HepG2 (cell line): ENCODE measurements around the gene NFATC3. TPM values are rescaled to one million over a fixed set of nuclear protein-coding genes. Genes with fewer than 3 reads are reported as not detected.

Source experiments
- ATAC-seq: fragments of 200-7000 bp; cut with Tn5 transposase; 3 replicates; pipeline ENCODE4 v1.9.1; 2020; ENCODE audit warnings: mild to moderate bottlenecking, moderate library complexity
- BruUV-seq: library from RNA; stranded (reverse); fragments of 400-500 nt; replicated peaks from 2 replicates; lab custom pipeline; 2021; lab: Mats Ljungman, UMichigan
- CTCF ChIA-PET: fragments of 300-600 bp; formaldehyde crosslinking; extraction: SDS; loops from one replicate; lab custom pipeline; 2021; ENCODE audit warnings: low total read pairs, inconsistent platforms, low intra/inter-chr PET ratio; lab: Yijun Ruan, JAX
- POLR2A ChIA-PET: fragments of 350-600 bp; sonication (Branson Sonifier 250); formaldehyde crosslinking; loops from one replicate; lab custom pipeline; 2020; ENCODE audit warnings: antibody characterized with exemption, inconsistent platforms; lab: Yijun Ruan, JAX
- DNase-seq: peaks from one replicate; pipeline ENCODE4 v3.0.0-alpha.2; 2015; ENCODE audit warnings: low spot score
- FAIRE-seq: peaks from 3 replicates; lab custom pipeline; 2011; peaks lifted over from hg19 to GRCh38; lab: Jason Lieb, UNC
- H2AFZ ChIP-seq: one replicate; pipeline ENCODE4 v1.6.1; 2011; ENCODE audit warnings: low read length, inconsistent platforms
- H3K27ac ChIP-seq: fragments of 300-600 bp; 3 replicates; pipeline ENCODE4 v1.8.0; 2011; ENCODE audit warnings: mixed run types, mild to moderate bottlenecking, mixed read lengths, low read length, inconsistent platforms; ENCODE audit not compliant: insufficient read depth; ENCODE audit errors: extremely low read length
- H3K27me3 ChIP-seq, 2 experiments: fragments of 200-600 bp in 1 of 2; 2 replicates in 1 of 2; 3 replicates in 1 of 2; pipeline versions ENCODE4 v1.6.0 to v1.8.0; 2011; ENCODE audit warnings: low read length in 2 of 2, mild to moderate bottlenecking in 2 of 2, moderate library complexity in 2 of 2, inconsistent platforms in 1 of 2; ENCODE audit not compliant: insufficient read depth in 2 of 2, control insufficient read depth in 1 of 2
- H3K36me3 ChIP-seq, 2 experiments: fragments of 200-600 bp in 1 of 2; replicated peaks in 1 of 2; 2 replicates in 1 of 2; 3 replicates in 1 of 2; pipeline versions ENCODE4 v1.5.1 to v1.8.0; 2011; ENCODE audit warnings: low read length in 2 of 2, inconsistent platforms in 1 of 2; ENCODE audit not compliant: insufficient read depth in 2 of 2, control insufficient read depth in 1 of 2
- H3K4me1 ChIP-seq: 2 replicates; pipeline ENCODE4 v1.5.1; 2012; ENCODE audit warnings: low read length, inconsistent platforms; ENCODE audit not compliant: insufficient read depth
- H3K4me2 ChIP-seq: 2 replicates; pipeline ENCODE4 v1.6.0; 2011; ENCODE audit warnings: low read depth, low read length, inconsistent platforms
- H3K4me3 ChIP-seq, 3 experiments: fragments of 200-600 bp in 1 of 3; sonication (generic), shearing (Covaris generic) in 1 of 3; replicated peaks in 1 of 3; 2 replicates each; pipeline ENCODE4 v1.5.1; 2011 to 2016; ENCODE audit warnings: low read length in 3 of 3, inconsistent platforms in 2 of 3, low read depth in 2 of 3, mild to moderate bottlenecking in 2 of 3, control low read depth in 1 of 3, mixed read lengths in 1 of 3; ENCODE audit not compliant: insufficient read depth in 1 of 3
- H3K79me2 ChIP-seq: one replicate; pipeline ENCODE4 v1.6.1; 2011; ENCODE audit warnings: low read length, inconsistent platforms; ENCODE audit not compliant: insufficient read depth
- H3K9ac ChIP-seq: 2 replicates; pipeline ENCODE4 v1.6.0; 2011; ENCODE audit warnings: mild to moderate bottlenecking, low read depth, low read length, inconsistent platforms; ENCODE audit not compliant: insufficient read depth
- H3K9me3 ChIP-seq: 2 replicates; pipeline ENCODE4 v1.5.1; 2012; ENCODE audit warnings: mild to moderate bottlenecking, low read length
- H4K20me1 ChIP-seq: 2 replicates; pipeline ENCODE4 v1.6.0; 2011; ENCODE audit warnings: inconsistent platforms, mild to moderate bottlenecking, low read length, moderate library complexity; ENCODE audit not compliant: insufficient read depth
- ADNP ChIP-seq: sonication (generic); formaldehyde crosslinking; IDR thresholded peaks from 2 replicates; pipeline ENCODE4 v1.4.0; 2020; ENCODE audit warnings: missing genetic modification reagents
- GPN1 ChIP-seq: sonication (generic); formaldehyde crosslinking; IDR thresholded peaks from 2 replicates; pipeline ENCODE4 v1.5.1; 2020; ENCODE audit warnings: missing genetic modification reagents, borderline replicate concordance
- RBM22 ChIP-seq: fragments of 200-400 bp; formaldehyde crosslinking; optimal IDR thresholded peaks from 2 replicates; pipeline ENCODE3; 2017; ENCODE audit warnings: mild to moderate bottlenecking, low read length, moderate library complexity
- ZNF510 ChIP-seq: sonication (generic); formaldehyde crosslinking; IDR thresholded peaks from 2 replicates; pipeline ENCODE4 v1.4.0; 2020; ENCODE audit warnings: low read depth, mild to moderate bottlenecking, missing genetic modification reagents
- WGBS: methylation state at CpG from one replicate; pipeline ENCODE4 v1.1.6; 2017; ENCODE audit warnings: low lambda C conversion rate; 5-methylcytosine and 5-hydroxymethylcytosine counted together
- in situ Hi-C: cut with HindIII; loops from 2 replicates; pipeline ENCODE4 v1.10.0; 2017; ENCODE audit warnings: low pct_unique_long_range_greater_than_20kb; ENCODE audit not compliant: extremely low pct_ligation_motif_present
- intact Hi-C: fragments of 100-400 bp; cut with micrococcal nuclease; formaldehyde crosslinking; loops from one replicate; pipeline ENCODE4 v1.10.0; 2022; ENCODE audit not compliant: unreplicated experiment
- polyA plus RNA-seq, 8 experiments: library from polyadenylated mRNA; depleted of rRNA in 3 of 8; stranded (reverse) in 7 of 8; unstranded in 1 of 8; fragments of >200 nt; fragmentation: Illumina TruSeq in 4 of 8; extraction: Trizol in 4 of 8; gene quantifications; 2 replicates each; pipeline versions ENCODE4 v1.2.1 to v1.2.3, GENCODE V29; 2011 to 2016; ENCODE audit warnings: low read depth in 4 of 8, missing spikeins in 1 of 8, mixed read lengths in 1 of 8; ENCODE audit not compliant: insufficient read depth in 1 of 8
- total RNA-seq, 5 experiments: library from RNA; depleted of rRNA; stranded (reverse); fragments of >200 nt; fragmentation: Illumina TruSeq; extraction: Trizol; gene quantifications; 2 replicates each; pipeline ENCODE4 v1.2.3, GENCODE V29; 2016; ENCODE audit warnings: low read depth in 1 of 5

The NFATC3 gene
- total and polyA plus RNA-seq, 2 of the 13 experiments (the other 11 are each of a cell fraction or from before 2014, with no cell fraction given) = 52.6 to 62.7 TPM

DNA sequence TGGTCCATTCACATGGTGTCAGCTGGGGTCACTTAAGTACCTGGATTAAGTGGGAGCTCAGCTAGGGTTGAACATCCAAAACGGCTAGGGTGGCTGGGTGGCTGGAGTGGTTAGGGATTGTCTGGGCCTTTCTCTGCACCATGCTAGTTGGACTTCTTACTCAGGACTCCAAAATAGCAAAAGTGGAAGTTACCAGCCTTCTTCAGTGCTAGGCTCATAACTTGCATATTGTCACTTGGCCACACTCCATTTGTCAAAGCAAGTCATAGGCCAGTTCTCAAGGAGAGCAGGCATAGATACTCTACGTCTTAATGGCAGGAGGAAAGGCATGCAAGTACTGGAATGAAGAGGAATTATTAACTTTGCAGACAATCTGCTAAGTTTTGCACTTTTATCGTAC, 81.1 kb downstream of the NFATC3 start:
- H4K20me1 ChIP-seq = no peaks in the 10 kb centered on the region
- no peak for ATAC-seq
- H3K4me2 ChIP-seq = no peak overlapping the region
- H3K79me2 ChIP-seq = no peaks in the 10 kb centered on the region
- no peak for DNase-seq
- FAIRE-seq = no peak
- ChIA-PET CTCF (no interaction called here), POLR2A (no interaction called here)
- no peak overlapping the region for H3K9ac ChIP-seq
- no peak overlapping the region for H3K4me3 ChIP-seq
- H3K27me3 ChIP-seq = no peaks in the 10 kb centered on the region
- peaks cover 23 to 47% of the 10 kb centered on the region in 2 experiments for H3K36me3 ChIP-seq
- 96% methylated on average over 3 of the region's 3 CpGs for WGBS
- in situ Hi-C loops = no loop called here
- intact Hi-C loops = no loop called here
- no peak overlapping the region for H3K27ac ChIP-seq
- no TSS peak for BruUV-seq
- no peak overlapping the region for H2AFZ ChIP-seq
- H3K9me3 ChIP-seq = no peaks in the 10 kb centered on the region
- no peaks in the 10 kb centered on the region for H3K4me1 ChIP-seq
- TF ChIP-seq GPN1 (CRISPR knock-in tag) = no peak
- TF ChIP-seq RBM22 = peak; percentile 77
- TF ChIP-seq, all 625 proteins: peak for 1

DNA sequence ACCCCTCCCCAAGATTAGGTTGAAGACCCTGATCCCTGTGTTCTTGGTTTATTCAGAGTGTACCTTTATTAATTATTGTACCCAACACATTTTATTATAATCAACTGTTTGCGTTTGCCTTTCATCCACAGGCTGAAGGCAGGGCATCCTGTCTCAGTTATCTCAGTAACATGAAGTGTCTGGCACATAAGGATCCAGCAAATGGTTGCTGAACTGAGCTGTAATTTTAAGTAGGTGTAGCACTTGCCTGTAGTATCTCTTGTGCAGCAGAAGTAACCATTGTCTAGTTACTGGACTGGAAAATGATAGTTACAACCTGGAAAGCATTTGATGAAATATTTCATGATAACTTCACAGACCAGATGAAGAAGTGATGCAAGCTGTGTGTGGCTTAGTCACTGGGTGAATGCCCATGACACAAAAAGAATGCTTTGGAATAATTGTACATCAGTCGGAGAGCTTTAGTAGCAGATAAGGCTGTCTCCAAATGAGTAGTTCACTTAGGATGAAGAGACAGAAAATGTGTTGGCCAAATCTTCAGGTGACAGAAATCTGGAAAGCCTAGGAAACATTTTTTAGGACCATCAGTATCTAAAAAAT, 94.1 kb downstream of the NFATC3 start:
- in situ Hi-C loops (no loop called here), intact Hi-C loops (no loop called here)
- DNase-seq (no peak), ATAC-seq (peak; percentile 23; the same call in 1 of the 3 replicates), FAIRE-seq (no peak)
- no peaks in the 10 kb centered on the region for H3K79me2 ChIP-seq
- H3K27me3 ChIP-seq = no peaks in the 10 kb centered on the region
- H3K9ac ChIP-seq = no peak overlapping the region
- H4K20me1 ChIP-seq = no peaks in the 10 kb centered on the region
- POLR2A ChIA-PET = no interaction called here
- peaks cover 22 to 72% of the 10 kb centered on the region in 2 experiments for H3K36me3 ChIP-seq
- H3K4me1 ChIP-seq = no peaks in the 10 kb centered on the region
- BruUV-seq = no TSS peak
- no peak overlapping the region for H3K4me3 ChIP-seq
- CTCF ChIA-PET = no interaction called here
- no peak overlapping the region for H3K4me2 ChIP-seq
- no peak overlapping the region for H3K27ac ChIP-seq
- no peaks in the 10 kb centered on the region for H3K9me3 ChIP-seq
- WGBS = 92% methylated on average over 2 of the region's 2 CpGs
- no peak for TF ChIP-seq ADNP
- no peak for TF ChIP-seq ZNF510 (CRISPR knock-in tag)
- TF ChIP-seq RBM22 = peak; percentile 15
- no peak overlapping the region for H2AFZ ChIP-seq
